NCI-H2081 treated with DMSO at 0.1 percent for 48 hours (cell line): ENCODE data around the gene WBP1L.
A peak's percentile ranks its signal among the peaks of the same experiment; 100 is the strongest.
"Not testable (repeated sequence)": the region's sequence is repeated elsewhere in the genome, so short reads cannot be mapped to it uniquely, and the experiment has no call there.

Experiments
- DNase-seq: peaks from one replicate; lab custom pipeline; 2025; lab: John Stamatoyannopoulos, UW

The WBP1L gene

GRCh38 chr10:102812231-102812876 lies 68.6 kb downstream of the WBP1L start:
- no peak for DNase-seq

- DNase-seq = no peak
Observed at GRCh38 chr10:102813017-102813541, 69.3 kb downstream of the WBP1L start.

- DNase-seq = no peak
Observed at GRCh38 chr10:102813734-102814452, 70.1 kb downstream of the WBP1L start.

GRCh38 chr10:102814453-102814871 lies 70.7 kb downstream of the WBP1L start:
- no peak for DNase-seq

- no peak for DNase-seq
Observed at GRCh38 chr10:102814873-102815661, 71.3 kb downstream of the WBP1L start.

GRCh38 chr10:102815790-102816549 lies 72.2 kb downstream of the WBP1L start:
- DNase-seq = no peak

- DNase-seq = no peak
Observed at GRCh38 chr10:102817175-102817574, 73.4 kb downstream of the WBP1L start.

- DNase-seq = no peak
Observed at GRCh38 chr10:102819054-102819453, 75.3 kb downstream of the WBP1L start.

GRCh38 chr10:102820008-102820407 lies 76.3 kb downstream of the WBP1L start:
- not testable (repeated sequence) for DNase-seq

- DNase-seq = no peak
Observed at GRCh38 chr10:102822222-102822621, 78.5 kb downstream of the WBP1L start.

- no peak for DNase-seq
Observed at GRCh38 chr10:102824664-102825063, 80.9 kb downstream of the WBP1L start.

GRCh38 chr10:102826148-102826796 lies 82.5 kb downstream of the WBP1L start:
- DNase-seq = no peak

GRCh38 chr10:102827597-102827975 lies 83.8 kb downstream of the WBP1L start:
- no peak for DNase-seq

- no peak for DNase-seq
Observed at GRCh38 chr10:102831322-102832071, 87.7 kb downstream of the WBP1L start.

GRCh38 chr10:102832248-102832647 lies 88.5 kb downstream of the WBP1L start:
- DNase-seq = no peak

- DNase-seq = no peak
Observed at GRCh38 chr10:102832987-102833386, 89.2 kb downstream of the WBP1L start.

GRCh38 chr10:102834143-102834542 lies 90.4 kb downstream of the WBP1L start:
- no peak for DNase-seq

GRCh38 chr10:102835007-102835482 lies 91.3 kb downstream of the WBP1L start:
- DNase-seq = peak; percentile 10

- no peak for DNase-seq
Observed at GRCh38 chr10:102837230-102837721, 93.5 kb downstream of the WBP1L start, which contains the start of gene CYP17A1. Gene CYP17A1 (minus strand): TSS chr10:102837413. CDS start chr10:102837361, 52 bp downstream.

- not testable (repeated sequence) for DNase-seq
Observed at GRCh38 chr10:102838276-102838927, 94.7 kb downstream of the WBP1L start.
